PC-9 (cell line): ENCODE results near the gene CDH13. TPM values are rescaled to one million over a fixed set of nuclear protein-coding genes. Genes with fewer than 3 reads are reported as not detected.

Experiments used
- BruUV-seq: library from RNA; stranded (reverse); fragments of 400-500 nt; replicated peaks from 2 replicates; lab custom pipeline; 2021; lab: Mats Ljungman, UMichigan
- CTCF ChIA-PET: fragments of 300-600 bp; sonication (Branson Sonifier 250); formaldehyde crosslinking; loops from one replicate; lab custom pipeline; 2022; ENCODE audit warnings: antibody characterized with exemption; lab: Charles Lee
- POLR2A ChIA-PET: fragments of 300-600 bp; sonication (Branson Sonifier 250); formaldehyde crosslinking; loops from one replicate; lab custom pipeline; 2022; ENCODE audit warnings: antibody characterized with exemption; ENCODE audit not compliant: unreplicated experiment; lab: Charles Lee
- DNase-seq, 2 experiments: peaks; one replicate each; pipeline versions ENCODE4 v3.0.0 to v3.0.0-alpha.2; 2015 to 2022; ENCODE audit warnings: mixed read lengths in 1 of 2
- H2AFZ ChIP-seq: fragments of 200-600 bp; sonication (generic); 2 replicates; pipeline ENCODE4 v1.8.1; 2017; ENCODE audit warnings: antibody characterized with exemption
- H3F3A ChIP-seq: fragments of 200-600 bp; sonication (generic); 2 replicates; pipeline ENCODE4 v1.8.1; 2017; ENCODE audit warnings: antibody characterized with exemption, mild to moderate bottlenecking, low read depth; ENCODE audit not compliant: insufficient read depth
- H3K27ac ChIP-seq: fragments of 200-600 bp; sonication (generic); 2 replicates; pipeline ENCODE4 v1.6.1; 2016; ENCODE audit warnings: mixed run types
- H3K27me3 ChIP-seq: fragments of 200-600 bp; sonication (generic); 2 replicates; pipeline ENCODE4 v1.6.1; 2016; ENCODE audit warnings: low read depth, mixed run types; ENCODE audit not compliant: insufficient read depth
- H3K36me3 ChIP-seq: fragments of 200-600 bp; sonication (generic); 2 replicates; pipeline ENCODE4 v1.6.1; 2016; ENCODE audit warnings: low read depth, mixed run types
- H3K4me1 ChIP-seq: fragments of 200-600 bp; sonication (generic); replicated peaks from 2 replicates; pipeline ENCODE4 v1.6.1; 2016; ENCODE audit warnings: mixed run types; ENCODE audit not compliant: insufficient read depth
- H3K4me2 ChIP-seq: fragments of 200-600 bp; sonication (generic); 2 replicates; pipeline ENCODE4 v1.6.1; 2017; ENCODE audit warnings: mixed run types
- H3K4me3 ChIP-seq: fragments of 200-600 bp; sonication (generic); 2 replicates; pipeline ENCODE4 v1.6.1; 2016; ENCODE audit warnings: mixed run types
- H3K79me2 ChIP-seq: fragments of 200-600 bp; sonication (generic); 2 replicates; pipeline ENCODE4 v1.6.1; 2017; ENCODE audit warnings: low read depth, mixed run types
- H3K9me2 ChIP-seq: fragments of 200-600 bp; sonication (generic); 2 replicates; pipeline ENCODE4 v1.8.1; 2017; ENCODE audit warnings: mild to moderate bottlenecking; ENCODE audit not compliant: insufficient read depth
- H3K9me3 ChIP-seq: fragments of 200-600 bp; sonication (generic); 2 replicates; pipeline ENCODE4 v1.8.1; 2016; ENCODE audit warnings: low read depth; ENCODE audit not compliant: insufficient read depth
- H4K20me1 ChIP-seq: fragments of 200-600 bp; sonication (generic); 2 replicates; pipeline ENCODE4 v1.8.1; 2017; ENCODE audit not compliant: insufficient read depth
- EZH2 ChIP-seq: fragments of 200-600 bp; sonication (generic); IDR thresholded peaks from 2 replicates; pipeline ENCODE4 v1.8.0; 2017; ENCODE audit warnings: antibody characterized with exemption, low read depth
- intact Hi-C: fragments of 100-400 bp; cut with micrococcal nuclease; formaldehyde crosslinking; loops from one replicate; pipeline ENCODE4 v1.10.0; 2022; ENCODE audit not compliant: unreplicated experiment
- total RNA-seq: library from RNA; stranded (reverse); gene quantifications from 2 replicates; pipeline ENCODE4 v1.2.3, GENCODE V29; 2021
- TF ChIP-seq, protein P1 (sequence below): fragments of 200-600 bp; sonication (generic); conservative IDR thresholded peaks from 2 replicates; pipeline ENCODE4 v1.6.1; 2017; ENCODE audit warnings: mixed run types, antibody characterized with exemption, mild to moderate bottlenecking, moderate library complexity

CDH13 gene
- total RNA-seq, 1 experiment from 2014 or later: 0.24 TPM

DNA sequence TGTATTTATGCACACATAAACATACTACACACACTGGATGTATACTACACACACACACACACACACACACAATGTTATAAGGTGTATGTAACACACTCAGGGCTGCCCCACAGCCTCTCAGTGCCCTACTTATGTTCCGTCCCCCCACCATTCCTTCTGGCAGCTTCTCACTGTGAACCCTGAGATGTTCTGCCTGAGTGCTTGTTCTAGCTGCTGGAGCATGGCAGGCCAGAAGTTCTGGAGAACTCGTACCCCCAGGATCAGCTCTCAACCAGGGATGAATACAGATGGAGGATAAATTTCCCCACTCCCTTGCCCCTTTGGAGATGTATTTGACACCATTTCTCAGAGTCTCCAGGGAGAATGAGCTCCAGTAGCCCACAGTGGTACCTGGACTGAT is 76.4 kb downstream of the CDH13 start:
- Histone ChIP-seq H3K4me3 (no peak overlapping the region), H4K20me1 (no peaks in the 10 kb centered on the region), H3K4me1 (no peaks in the 10 kb centered on the region), H3K4me2 (no peak overlapping the region), H3K36me3 (no peaks in the 10 kb centered on the region), H3K27ac (no peak overlapping the region), H3K9me3 (no peaks in the 10 kb centered on the region), H3K9me2 (no peaks in the 10 kb centered on the region), H2AFZ (no peak overlapping the region), H3K27me3 (peaks cover 10% of the 10 kb centered on the region), H3K79me2 (no peaks in the 10 kb centered on the region), H3F3A (no peaks in the 10 kb centered on the region)
- no TSS peak for BruUV-seq
- DNase-seq: no peak
- TF ChIP-seq, protein P1, sequence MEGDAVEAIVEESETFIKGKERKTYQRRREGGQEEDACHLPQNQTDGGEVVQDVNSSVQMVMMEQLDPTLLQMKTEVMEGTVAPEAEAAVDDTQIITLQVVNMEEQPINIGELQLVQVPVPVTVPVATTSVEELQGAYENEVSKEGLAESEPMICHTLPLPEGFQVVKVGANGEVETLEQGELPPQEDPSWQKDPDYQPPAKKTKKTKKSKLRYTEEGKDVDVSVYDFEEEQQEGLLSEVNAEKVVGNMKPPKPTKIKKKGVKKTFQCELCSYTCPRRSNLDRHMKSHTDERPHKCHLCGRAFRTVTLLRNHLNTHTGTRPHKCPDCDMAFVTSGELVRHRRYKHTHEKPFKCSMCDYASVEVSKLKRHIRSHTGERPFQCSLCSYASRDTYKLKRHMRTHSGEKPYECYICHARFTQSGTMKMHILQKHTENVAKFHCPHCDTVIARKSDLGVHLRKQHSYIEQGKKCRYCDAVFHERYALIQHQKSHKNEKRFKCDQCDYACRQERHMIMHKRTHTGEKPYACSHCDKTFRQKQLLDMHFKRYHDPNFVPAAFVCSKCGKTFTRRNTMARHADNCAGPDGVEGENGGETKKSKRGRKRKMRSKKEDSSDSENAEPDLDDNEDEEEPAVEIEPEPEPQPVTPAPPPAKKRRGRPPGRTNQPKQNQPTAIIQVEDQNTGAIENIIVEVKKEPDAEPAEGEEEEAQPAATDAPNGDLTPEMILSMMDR: no peak
- TF ChIP-seq EZH2: no peak
- intact Hi-C loops: no loop called here
- POLR2A ChIA-PET: no interaction called here
- CTCF ChIA-PET: no interaction called here

DNA sequence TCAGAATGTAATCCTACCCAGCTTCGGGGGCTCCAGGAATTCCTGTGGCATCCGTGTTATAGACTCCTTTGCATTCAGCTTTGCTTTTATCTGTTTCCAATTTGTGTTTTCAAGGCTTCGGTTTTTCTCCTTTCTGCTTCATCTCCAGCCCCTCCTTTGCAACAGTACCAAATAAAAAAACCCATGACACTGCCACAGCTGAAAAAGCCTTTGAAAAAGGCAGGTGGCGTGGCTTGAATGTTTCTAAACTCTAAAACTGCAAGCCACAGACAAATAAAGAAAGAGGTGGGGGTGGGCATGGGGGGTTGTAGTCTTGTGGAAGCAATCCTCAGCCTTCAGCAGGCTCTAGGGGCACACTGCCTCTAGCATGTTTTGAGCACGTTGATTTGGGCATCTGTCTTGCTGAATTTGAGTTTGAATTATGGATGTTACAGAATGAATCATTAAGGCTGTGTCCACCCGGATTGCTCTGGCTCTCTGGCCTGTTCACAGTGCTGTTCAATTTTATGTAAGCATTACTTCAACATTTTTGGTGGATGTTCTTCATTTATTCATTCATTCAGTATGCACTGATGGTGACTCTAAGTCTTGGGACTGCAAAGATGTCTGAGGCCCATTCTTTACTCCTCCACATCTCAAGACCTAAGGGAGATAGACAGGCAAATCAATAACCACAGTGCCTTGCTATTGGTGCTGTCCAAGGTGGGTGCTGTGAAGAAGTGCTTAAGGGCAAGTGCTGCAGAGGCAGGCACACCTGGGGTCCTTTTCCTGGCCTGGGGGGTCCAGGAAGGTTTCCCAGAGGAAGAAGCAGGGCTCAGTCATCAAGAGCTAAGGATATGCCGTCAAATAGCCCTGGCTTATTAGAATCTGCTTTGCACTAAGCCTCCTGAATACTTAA is 77.4 kb downstream of the CDH13 start:
- ChIA-PET CTCF (interaction anchor here (0.6 kb wide), 1 partner anchor 825 kb away, joined by 4 read pairs; no protein-coding TSS in a partner anchor), POLR2A (no interaction called here)
- no peak overlapping the region for H2AFZ ChIP-seq

DNA sequence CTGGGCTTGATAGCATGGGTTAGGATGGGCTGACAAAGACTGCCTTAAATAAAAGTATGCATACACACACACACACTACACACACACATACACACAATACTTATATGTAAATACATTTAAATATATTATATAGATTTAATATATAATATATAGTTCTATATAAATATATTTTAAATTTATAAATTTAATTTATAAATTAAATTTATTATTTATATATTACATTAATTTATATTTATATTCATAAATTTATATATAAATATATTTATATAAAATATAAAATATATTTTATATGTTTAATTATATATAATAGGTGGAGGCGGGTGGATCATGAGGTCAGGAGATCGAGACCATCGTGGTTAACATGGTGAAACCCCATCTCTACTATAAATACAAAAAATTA is 83.2 kb downstream of the CDH13 start:
- CTCF ChIA-PET: no interaction called here
- DNase-seq: no peak
- H3K4me3 ChIP-seq: no peak overlapping the region
- no peak overlapping the region for H2AFZ ChIP-seq
- peaks cover 13% of the 10 kb centered on the region for H3K27me3 ChIP-seq
- no peak overlapping the region for H3K4me2 ChIP-seq
- H3K27ac ChIP-seq: no peak overlapping the region
- no peaks in the 10 kb centered on the region for H3K79me2 ChIP-seq
- no peaks in the 10 kb centered on the region for H3K36me3 ChIP-seq
- no peaks in the 10 kb centered on the region for H3K9me3 ChIP-seq
- TF ChIP-seq, protein P1: no peak
- TF ChIP-seq EZH2: no peak
- intact Hi-C loops: no loop called here
- no peaks in the 10 kb centered on the region for H3K9me2 ChIP-seq
- no TSS peak for BruUV-seq
- POLR2A ChIA-PET: no interaction called here
- H3F3A ChIP-seq: no peaks in the 10 kb centered on the region
- H3K4me1 ChIP-seq: no peaks in the 10 kb centered on the region
- no peaks in the 10 kb centered on the region for H4K20me1 ChIP-seq

More for the DNA sequence above, 77.4 kb downstream of the CDH13 start:
- no TSS peak for BruUV-seq
- Histone ChIP-seq H3K4me1 (no peaks in the 10 kb centered on the region), H3F3A (no peaks in the 10 kb centered on the region), H3K4me3 (no peak overlapping the region), H3K4me2 (no peak overlapping the region), H4K20me1 (no peaks in the 10 kb centered on the region), H3K27me3 (peaks cover 10% of the 10 kb centered on the region), H3K9me2 (no peaks in the 10 kb centered on the region), H3K27ac (no peak overlapping the region), H3K79me2 (no peaks in the 10 kb centered on the region), H3K9me3 (no peaks in the 10 kb centered on the region), H3K36me3 (no peaks in the 10 kb centered on the region)
- intact Hi-C loops: no loop called here
- DNase-seq: no peak
- TF ChIP-seq EZH2: no peak
- TF ChIP-seq, protein P1: no peak
